Ishikawa (cell line): ENCODE results near the gene TRIOBP.

Experiments
- CEBPB ChIP-seq: IDR thresholded peaks from 2 replicates; pipeline ENCODE4 v1.6.1; 2012
- CREB1 ChIP-seq: IDR thresholded peaks from 2 replicates; pipeline ENCODE4 v1.6.1; 2012; ENCODE audit warnings: low read depth
- EGR1 ChIP-seq: IDR thresholded peaks from 2 replicates; pipeline ENCODE4 v1.6.1; 2012
- EP300 ChIP-seq: IDR thresholded peaks from 2 replicates; pipeline ENCODE4 v1.6.1; 2012; ENCODE audit warnings: borderline replicate concordance
- FOXM1 ChIP-seq: IDR thresholded peaks from 2 replicates; pipeline ENCODE4 v1.6.1; 2012; ENCODE audit warnings: low read depth, borderline replicate concordance
- NFIC ChIP-seq: IDR thresholded peaks from 2 replicates; pipeline ENCODE4 v1.6.1; 2012
- RAD21 ChIP-seq: IDR thresholded peaks from 2 replicates; pipeline ENCODE4 v1.6.1; 2012; ENCODE audit warnings: low read depth
- REST ChIP-seq: IDR thresholded peaks from 2 replicates; pipeline ENCODE4 v1.6.1; 2012; ENCODE audit warnings: low read depth, mild to moderate bottlenecking
- TAF1 ChIP-seq: IDR thresholded peaks from 2 replicates; pipeline ENCODE4 v1.6.1; 2012; ENCODE audit warnings: low read depth, mild to moderate bottlenecking
- TCF12 ChIP-seq: IDR thresholded peaks from 2 replicates; pipeline ENCODE4 v1.6.1; 2012; ENCODE audit warnings: low read depth
- TEAD4 ChIP-seq: IDR thresholded peaks from 2 replicates; pipeline ENCODE4 v1.6.1; 2012
- YY1 ChIP-seq: IDR thresholded peaks from 2 replicates; pipeline ENCODE4 v1.6.1; 2012; ENCODE audit warnings: low read depth
- ZBTB7A ChIP-seq: IDR thresholded peaks from 2 replicates; pipeline ENCODE4 v1.6.1; 2012; ENCODE audit warnings: low read depth
- TF ChIP-seq, protein P1 (sequence below): IDR thresholded peaks from 2 replicates; pipeline ENCODE4 v1.6.1; 2012
- TF ChIP-seq, protein P2 (sequence below): IDR thresholded peaks from 2 replicates; pipeline ENCODE4 v1.6.1; 2012

The TRIOBP gene

GRCh38 chr22:37820350-37820749 lies 123.5 kb downstream of the TRIOBP start:
- TF ChIP-seq ZBTB7A (no peak), TAF1 (no peak), REST (no peak), EGR1 (no peak), EP300 (no peak), CEBPB (no peak), NFIC (no peak), CREB1 (no peak), TEAD4 (no peak), FOXM1 (no peak), YY1 (no peak), TCF12 (no peak), RAD21 (no peak)
- TF ChIP-seq, protein P1, sequence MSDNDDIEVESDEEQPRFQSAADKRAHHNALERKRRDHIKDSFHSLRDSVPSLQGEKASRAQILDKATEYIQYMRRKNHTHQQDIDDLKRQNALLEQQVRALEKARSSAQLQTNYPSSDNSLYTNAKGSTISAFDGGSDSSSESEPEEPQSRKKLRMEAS, result no peak
- TF ChIP-seq, protein P2, sequence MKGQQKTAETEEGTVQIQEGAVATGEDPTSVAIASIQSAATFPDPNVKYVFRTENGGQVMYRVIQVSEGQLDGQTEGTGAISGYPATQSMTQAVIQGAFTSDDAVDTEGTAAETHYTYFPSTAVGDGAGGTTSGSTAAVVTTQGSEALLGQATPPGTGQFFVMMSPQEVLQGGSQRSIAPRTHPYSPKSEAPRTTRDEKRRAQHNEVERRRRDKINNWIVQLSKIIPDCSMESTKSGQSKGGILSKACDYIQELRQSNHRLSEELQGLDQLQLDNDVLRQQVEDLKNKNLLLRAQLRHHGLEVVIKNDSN, result no peak

- TF ChIP-seq EP300 (no peak), TEAD4 (no peak), TCF12 (no peak), EGR1 (no peak), TAF1 (no peak), ZBTB7A (no peak), CREB1 (no peak), YY1 (no peak), CEBPB (no peak), NFIC (no peak), RAD21 (no peak), REST (no peak), FOXM1 (no peak)
- TF ChIP-seq, protein P2, result no peak
- TF ChIP-seq, protein P1, result no peak
Observed at GRCh38 chr22:37822079-37822833, 125.4 kb downstream of the TRIOBP start.

DNA sequence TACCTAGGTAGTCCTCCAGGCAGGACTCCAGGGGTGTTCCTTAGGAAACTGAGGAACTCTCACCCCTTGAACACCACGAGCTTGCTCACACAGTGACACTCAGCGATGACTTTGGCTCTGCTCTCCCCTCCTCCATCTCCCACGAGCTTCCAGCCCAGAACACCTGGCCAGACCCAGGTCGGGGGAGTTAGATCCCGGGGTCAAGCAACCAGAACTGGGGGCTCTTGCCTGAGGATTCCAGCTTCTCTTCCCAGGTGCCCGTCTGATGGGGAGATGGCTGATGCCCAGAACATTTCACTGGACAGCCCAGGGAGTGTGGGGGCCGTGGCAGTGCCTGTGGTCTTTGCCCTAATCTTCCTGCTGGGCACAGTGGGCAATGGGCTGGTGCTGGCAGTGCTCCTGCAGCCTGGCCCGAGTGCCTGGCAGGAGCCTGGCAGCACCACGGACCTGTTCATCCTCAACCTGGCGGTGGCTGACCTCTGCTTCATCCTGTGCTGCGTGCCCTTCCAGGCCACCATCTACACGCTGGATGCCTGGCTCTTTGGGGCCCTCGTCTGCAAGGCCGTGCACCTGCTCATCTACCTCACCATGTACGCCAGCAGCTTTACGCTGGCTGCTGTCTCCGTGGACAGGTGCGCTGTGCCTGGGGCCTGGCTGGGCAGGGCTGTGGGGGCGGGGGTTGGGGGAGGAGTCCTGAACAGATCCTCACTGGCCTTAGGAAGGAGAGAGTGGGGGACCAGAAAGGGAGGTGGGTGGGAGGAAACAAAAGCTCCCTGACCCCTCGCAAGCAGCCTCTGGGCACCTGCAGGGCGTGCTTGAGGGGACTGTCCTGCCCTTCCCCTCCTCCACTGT lies 126.5 kb downstream of the TRIOBP start, which contains the start of gene GALR3:
GALR3 (plus strand) TSS at position 249 of the 852 bp plus-strand sequence; CDS start at position 274, 25 bp downstream.
- no peak for TF ChIP-seq REST
- TF ChIP-seq CEBPB, result no peak
- no peak for TF ChIP-seq TCF12
- no peak for TF ChIP-seq RAD21
- TF ChIP-seq TAF1, result no peak
- no peak for TF ChIP-seq EGR1
- no peak for TF ChIP-seq YY1
- TF ChIP-seq, protein P2, result no peak
- TF ChIP-seq EP300, result no peak
- TF ChIP-seq ZBTB7A, result no peak
- TF ChIP-seq, protein P1, result no peak
- no peak for TF ChIP-seq CREB1
- TF ChIP-seq FOXM1, result no peak
